A549 (cell line): Measurements from ENCODE around the gene TPGS1. TPM values are rescaled to one million over a fixed set of nuclear protein-coding genes. Genes with fewer than 3 reads are reported as not detected.
A peak's percentile ranks its signal among the peaks of the same experiment; 100 is the strongest.

Source experiments
- ATAC-seq, 2 experiments: fragments of 200-7000 bp in 1 of 2; fragments of >200 bp in 1 of 2; cut with Nextera tagmentation in 1 of 2; cut with Tn5 transposase in 1 of 2; 3 replicates each; pipeline versions ENCODE4 v1.8.0 to v1.9.1; 2018 to 2020; ENCODE audit warnings: mild to moderate bottlenecking in 1 of 2, moderate library complexity in 1 of 2
- CTCF ChIA-PET: fragments of 300-600 bp; sonication (Branson Sonifier 250); formaldehyde crosslinking; extraction: SDS; loops from one replicate; lab custom pipeline; 2021; ENCODE audit warnings: antibody characterized with exemption, inconsistent platforms; lab: Yijun Ruan, JAX
- POLR2A ChIA-PET: fragments of 350-600 bp; formaldehyde crosslinking; extraction: SDS; loops from one replicate; lab custom pipeline; 2021; ENCODE audit warnings: antibody characterized with exemption, inconsistent platforms; lab: Yijun Ruan, JAX
- DNase-seq, 2 experiments: peaks; one replicate each; pipeline versions ENCODE4 v3.0.0 to v3.0.0-alpha.2; 2011 to 2016; ENCODE audit warnings: low read depth in 1 of 2, low spot score in 1 of 2
- FAIRE-seq: peaks from 2 replicates; lab custom pipeline; 2011; peaks lifted over from hg19 to GRCh38; lab: Jason Lieb, UNC
- H3K27ac ChIP-seq, 2 experiments: fragments of >200 bp; sonication (Bioruptor Twin); formaldehyde crosslinking; 3 replicates each; pipeline ENCODE4 v1.5.1; 2016 to 2017
- H3K4me1 ChIP-seq: fragments of >200 bp; sonication (Bioruptor Twin); formaldehyde crosslinking; 3 replicates; pipeline ENCODE4 v1.6.1; 2016
- H3K4me2 ChIP-seq: fragments of >200 bp; sonication (Bioruptor Twin); formaldehyde crosslinking; 3 replicates; pipeline ENCODE4 v1.6.1; 2016
- H3K4me3 ChIP-seq: fragments of >200 bp; sonication (Bioruptor Twin); formaldehyde crosslinking; 3 replicates; pipeline ENCODE4 v1.5.1; 2016
- H3K9me3 ChIP-seq: fragments of >200 bp; sonication (Bioruptor Twin); formaldehyde crosslinking; 3 replicates; pipeline ENCODE4 v1.6.1; 2016
- CBX8 ChIP-seq: fragments of 200-600 bp; sonication (generic); IDR thresholded peaks from 2 replicates; pipeline ENCODE4 v1.6.1; 2016
- CEBPB ChIP-seq, 2 experiments: fragments of >200 bp in 1 of 2; sonication (Bioruptor Twin) in 1 of 2; formaldehyde crosslinking in 1 of 2; IDR thresholded peaks; 2 replicates each; pipeline ENCODE4 v1.6.1; 2012 to 2016
- CHD2 ChIP-seq: fragments of 150-350 bp; IDR thresholded peaks from 2 replicates; pipeline ENCODE4 v1.6.1; 2014; ENCODE audit warnings: low read length; ENCODE audit not compliant: partially characterized antibody
- FOSL2 ChIP-seq, 2 experiments: fragments of 450-650 bp in 1 of 2; fragments of >200 bp in 1 of 2; sonication (Bioruptor Twin) in 1 of 2; formaldehyde crosslinking; IDR thresholded peaks; 2 replicates each; pipeline versions ENCODE4 v1.5.0 to v1.6.1; 2016 to 2020; ENCODE audit warnings: mild to moderate bottlenecking in 1 of 2, moderate library complexity in 1 of 2
- FOXS1 ChIP-seq: fragments of 250-450 bp; sonication (Bioruptor Pico); IDR thresholded peaks from 2 replicates; pipeline ENCODE4 v1.5.0; 2020; ENCODE audit warnings: mild to moderate bottlenecking, moderate library complexity
- KDM1A ChIP-seq: fragments of 200-600 bp; sonication (generic); IDR thresholded peaks from 2 replicates; pipeline ENCODE4 v1.6.1; 2016; ENCODE audit warnings: low read depth, mild to moderate bottlenecking
- KDM5A ChIP-seq: fragments of 200-600 bp; sonication (generic); IDR thresholded peaks from 2 replicates; pipeline ENCODE4 v1.6.1; 2016; ENCODE audit warnings: antibody characterized with exemption, mild to moderate bottlenecking
- MAFK ChIP-seq: fragments of 450-650 bp; IDR thresholded peaks from 2 replicates; pipeline ENCODE4 v1.6.1; 2014; ENCODE audit not compliant: partially characterized antibody
- MAZ ChIP-seq: fragments of 150-350 bp; IDR thresholded peaks from 2 replicates; pipeline ENCODE4 v1.6.1; 2014; ENCODE audit warnings: antibody characterized with exemption, low read depth, low read length, borderline replicate concordance
- MYC ChIP-seq: IDR thresholded peaks from 2 replicates; pipeline ENCODE4 v1.6.1; 2012; ENCODE audit warnings: mild to moderate bottlenecking, inconsistent platforms, low read length, improper control_type of control experiment, borderline replicate concordance
- NFE2L2 ChIP-seq: fragments of 150-350 bp; conservative IDR thresholded peaks from 2 replicates; pipeline ENCODE4 v1.6.1; 2014; ENCODE audit warnings: low read length
- NPAS2 ChIP-seq: fragments of 250-450 bp; sonication (Bioruptor Pico); IDR thresholded peaks from 2 replicates; pipeline ENCODE4 v1.8.0; 2022; ENCODE audit warnings: mild to moderate bottlenecking, moderate library complexity, borderline replicate concordance
- NR3C1 ChIP-seq: fragments of >200 bp; sonication (Bioruptor Twin); formaldehyde crosslinking; IDR thresholded peaks from 3 replicates; pipeline ENCODE4 v1.6.1; 2017
- PHF8 ChIP-seq: fragments of 200-600 bp; sonication (generic); IDR thresholded peaks from 2 replicates; pipeline ENCODE4 v1.6.1; 2016; ENCODE audit warnings: low read depth, mild to moderate bottlenecking, antibody characterized with exemption, moderate library complexity, borderline replicate concordance
- RCOR1 ChIP-seq: fragments of 150-350 bp; IDR thresholded peaks from 2 replicates; pipeline ENCODE4 v1.6.1; 2014; ENCODE audit warnings: antibody characterized with exemption, low read length, low read depth
- RFX5 ChIP-seq: fragments of 450-650 bp; IDR thresholded peaks from 2 replicates; pipeline ENCODE4 v1.7.1; 2014; ENCODE audit warnings: antibody characterized with exemption, mild to moderate bottlenecking, moderate library complexity
- RNF2 ChIP-seq: fragments of 200-600 bp; sonication (generic); IDR thresholded peaks from 2 replicates; pipeline ENCODE4 v1.6.1; 2016; ENCODE audit warnings: low read depth, mild to moderate bottlenecking, antibody characterized with exemption, moderate library complexity, borderline replicate concordance
- ZC3H11A ChIP-seq: fragments of 450-650 bp; IDR thresholded peaks from 2 replicates; pipeline ENCODE4 v1.6.1; 2014; ENCODE audit warnings: antibody characterized with exemption, mild to moderate bottlenecking
- WGBS: methylation state at CpG from one replicate; pipeline ENCODE4 v1.1.6; 2017; ENCODE audit errors: missing lambda C conversion rate; 5-methylcytosine and 5-hydroxymethylcytosine counted together
- polyA plus RNA-seq, 4 experiments: library from polyadenylated mRNA; depleted of rRNA in 3 of 4; stranded (reverse); fragments of >200 nt; fragmentation: RNase III in 1 of 4; extraction: RNeasy Plus Mini Kit Qiagen cat#74134 plus additional on column Dnase treatment in 1 of 4; gene quantifications; 2 replicates in 3 of 4; 3 replicates in 1 of 4; pipeline ENCODE4 v1.2.3, GENCODE V29; 2011 to 2017
- TF ChIP-seq, protein P1 (sequence below): fragments of 250-450 bp; sonication (Bioruptor Pico); IDR thresholded peaks from 2 replicates; pipeline ENCODE4 v1.5.0; 2020; ENCODE audit warnings: low read depth, mild to moderate bottlenecking, moderate library complexity
- TF ChIP-seq, protein P2 (sequence below): fragments of >200 bp; sonication (Bioruptor Twin); formaldehyde crosslinking; IDR thresholded peaks from 3 replicates; pipeline ENCODE4 v1.6.1; 2016
- TF ChIP-seq, protein P3 (sequence below): IDR thresholded peaks from 2 replicates; pipeline ENCODE4 v1.6.1; 2012

Gene TPGS1
- polyA plus RNA-seq, 2 of the 4 experiments (the other 2 are of a cell fraction), result 2.7 to 13.1 TPM

DNA sequence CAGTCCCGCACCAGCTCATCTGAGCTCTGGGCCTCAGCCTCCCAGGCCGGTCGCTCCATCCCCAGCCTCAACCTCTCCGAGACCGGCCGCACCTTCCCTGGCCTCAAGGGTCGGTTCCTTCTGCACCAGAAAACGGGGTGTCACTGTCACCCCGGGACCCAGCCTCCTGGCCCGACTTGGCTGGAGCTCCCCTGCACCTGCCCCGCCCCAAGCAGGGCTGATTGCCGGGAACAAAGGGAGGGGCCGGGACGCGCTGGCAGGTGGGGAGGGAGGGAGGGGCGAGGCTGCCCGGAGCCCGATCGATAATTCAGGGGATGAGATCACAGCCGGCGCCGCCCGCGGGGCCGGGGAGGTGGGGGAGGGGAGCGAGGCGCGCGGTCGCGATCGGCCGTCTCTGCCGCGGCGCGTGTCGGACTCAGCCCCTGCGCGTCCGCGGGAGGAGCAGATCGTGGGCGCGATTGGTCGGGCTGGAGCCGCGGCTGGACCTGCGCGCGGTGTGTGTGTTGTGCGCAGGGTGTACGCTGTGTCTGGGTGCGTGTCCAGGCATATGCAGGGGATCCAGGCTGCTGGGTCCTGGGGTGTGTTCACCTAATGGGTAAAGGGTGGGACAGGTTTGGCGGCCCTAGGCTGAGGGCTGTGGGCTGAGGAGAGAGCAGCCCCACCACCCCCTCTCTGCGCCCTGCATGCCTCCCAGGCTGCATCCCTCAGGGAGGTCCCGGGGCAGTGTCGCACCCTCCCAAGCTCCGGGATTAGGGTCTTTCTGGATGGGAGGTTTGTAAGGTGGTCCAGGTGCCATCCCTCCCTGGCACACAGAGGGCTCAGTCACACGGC is 45.4 kb upstream of the TPGS1 start:
- FAIRE-seq, result no peak
- Histone ChIP-seq H3K27ac (peak overlapping the region in 1 of 2 experiments; percentile 93; a peak in 3 of 6 replicates), H3K9me3 (no peaks in the 10 kb centered on the region), H3K4me3 (peak overlapping the region; percentile 62), H3K4me1 (peaks cover 9% of the 10 kb centered on the region; the same call in 1 of the 3 replicates), H3K4me2 (peak overlapping the region; percentile 74)
- ChIA-PET POLR2A (no interaction called here), CTCF (no interaction called here)
- TF ChIP-seq, protein P1, sequence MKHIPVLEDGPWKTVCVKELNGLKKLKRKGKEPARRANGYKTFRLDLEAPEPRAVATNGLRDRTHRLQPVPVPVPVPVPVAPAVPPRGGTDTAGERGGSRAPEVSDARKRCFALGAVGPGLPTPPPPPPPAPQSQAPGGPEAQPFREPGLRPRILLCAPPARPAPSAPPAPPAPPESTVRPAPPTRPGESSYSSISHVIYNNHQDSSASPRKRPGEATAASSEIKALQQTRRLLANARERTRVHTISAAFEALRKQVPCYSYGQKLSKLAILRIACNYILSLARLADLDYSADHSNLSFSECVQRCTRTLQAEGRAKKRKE (CRISPR knock-in tag), result no peak
- TF ChIP-seq RFX5 (no peak), PHF8 (no peak), CHD2 (no peak), RCOR1 (no peak), FOSL2 (IDR thresholded peaks at IDR 0.05) (no peak), FOSL2 (CRISPR knock-in tag; IDR thresholded peaks at IDR 0.05) (no peak), ZC3H11A (no peak)
- 60% methylated on average over 8 of the region's 60 CpGs for WGBS
- peak in 1 of 2 experiments; percentile 54; a peak in 4 of 6 replicates for ATAC-seq
- DNase-seq, result no peak

DNA sequence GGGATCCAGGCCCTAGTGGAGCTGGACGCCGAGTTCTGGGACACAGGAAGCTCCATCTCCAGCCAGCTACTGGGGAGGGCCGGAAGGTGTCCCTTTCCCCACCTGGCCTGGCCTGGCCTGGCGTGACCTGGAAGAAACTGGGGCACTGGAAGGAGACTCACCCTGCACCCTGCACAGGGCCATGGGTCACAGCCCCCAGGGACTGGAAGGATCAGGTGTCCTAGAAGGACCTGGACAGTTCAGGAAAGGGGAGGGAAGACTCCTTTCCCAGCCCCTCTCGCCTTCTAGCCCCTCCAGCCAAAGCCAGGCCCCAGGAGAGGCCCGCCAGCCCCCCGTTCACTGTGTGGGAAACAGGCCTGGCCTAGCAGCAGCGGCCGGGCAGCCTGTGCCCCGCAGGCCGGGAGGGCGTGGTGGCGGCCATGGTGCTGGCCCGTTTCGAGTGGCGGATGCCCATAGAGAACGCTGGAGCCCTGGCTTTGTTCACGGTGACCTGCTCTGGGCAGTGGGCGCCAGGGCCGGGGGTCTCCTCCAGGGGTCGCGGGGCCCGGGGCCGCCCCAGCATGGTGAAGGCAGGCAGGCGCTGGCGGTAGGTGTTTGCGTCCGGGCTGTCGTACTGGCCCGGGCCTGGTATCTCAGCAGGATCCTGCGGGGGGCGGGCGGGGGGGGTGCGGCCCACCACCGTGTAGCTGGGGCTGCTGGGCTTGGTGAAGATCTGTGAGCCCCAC is 43.7 kb upstream of the TPGS1 start:
- peaks cover 9% of the 10 kb centered on the region; the same call in 1 of the 3 replicates for H3K4me1 ChIP-seq
- TF ChIP-seq NPAS2, result no peak
- TF ChIP-seq, protein P2, sequence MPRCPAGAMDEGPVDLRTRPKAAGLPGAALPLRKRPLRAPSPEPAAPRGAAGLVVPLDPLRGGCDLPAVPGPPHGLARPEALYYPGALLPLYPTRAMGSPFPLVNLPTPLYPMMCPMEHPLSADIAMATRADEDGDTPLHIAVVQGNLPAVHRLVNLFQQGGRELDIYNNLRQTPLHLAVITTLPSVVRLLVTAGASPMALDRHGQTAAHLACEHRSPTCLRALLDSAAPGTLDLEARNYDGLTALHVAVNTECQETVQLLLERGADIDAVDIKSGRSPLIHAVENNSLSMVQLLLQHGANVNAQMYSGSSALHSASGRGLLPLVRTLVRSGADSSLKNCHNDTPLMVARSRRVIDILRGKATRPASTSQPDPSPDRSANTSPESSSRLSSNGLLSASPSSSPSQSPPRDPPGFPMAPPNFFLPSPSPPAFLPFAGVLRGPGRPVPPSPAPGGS, result no peak
- no peak for TF ChIP-seq FOXS1
- TF ChIP-seq MAZ, result no peak
- no peak for TF ChIP-seq KDM1A
- no peak for TF ChIP-seq RNF2
- TF ChIP-seq CEBPB (IDR thresholded peaks at IDR 0.05), result no peak
- TF ChIP-seq MAFK, result no peak
- TF ChIP-seq CBX8, result no peak
- TF ChIP-seq MYC, result no peak
- TF ChIP-seq, all 56 proteins: peak for 0
- Histone ChIP-seq H3K4me3 (no peak overlapping the region), H3K27ac (no peak overlapping the region), H3K4me2 (no peak overlapping the region), H3K9me3 (no peaks in the 10 kb centered on the region)
- POLR2A ChIA-PET, result no interaction called here
- WGBS, result 87% methylated on average over 3 of the region's 35 CpGs
- DNase-seq, result no peak
- CTCF ChIA-PET, result no interaction called here
- no peak for FAIRE-seq
- peak in 1 of 2 experiments; percentile 27; a peak in 3 of 6 replicates for ATAC-seq

DNA sequence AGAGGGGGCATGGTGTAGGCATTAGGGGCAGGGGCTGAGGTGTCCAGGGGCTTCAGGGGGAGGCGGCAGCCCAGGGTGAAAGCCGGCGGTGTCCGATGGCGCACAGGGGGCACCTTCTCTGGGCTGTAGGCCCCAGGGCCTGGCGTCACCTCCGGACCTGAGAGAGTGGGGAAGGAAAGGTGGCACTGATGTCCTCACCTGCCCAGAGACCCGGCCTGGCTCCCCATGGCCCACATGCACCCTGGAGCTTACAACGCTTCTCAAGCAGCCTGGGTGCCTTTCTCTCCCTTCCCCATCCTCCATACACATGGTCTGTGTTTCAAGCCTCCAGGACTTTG is 43.1 kb upstream of the TPGS1 start:
- no peak for DNase-seq
- ATAC-seq, result no peak
- Histone ChIP-seq H3K4me1 (peaks cover 9% of the 10 kb centered on the region; the same call in 1 of the 3 replicates), H3K4me3 (no peak overlapping the region), H3K27ac (no peak overlapping the region), H3K9me3 (no peaks in the 10 kb centered on the region)
- FAIRE-seq, result no peak
- WGBS, result 52% methylated on average over 5 of the region's 9 CpGs
- TF ChIP-seq, protein P3, sequence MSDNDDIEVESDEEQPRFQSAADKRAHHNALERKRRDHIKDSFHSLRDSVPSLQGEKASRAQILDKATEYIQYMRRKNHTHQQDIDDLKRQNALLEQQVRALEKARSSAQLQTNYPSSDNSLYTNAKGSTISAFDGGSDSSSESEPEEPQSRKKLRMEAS, result no peak
- TF ChIP-seq NR3C1, result no peak
- TF ChIP-seq NFE2L2, result no peak
- no peak for TF ChIP-seq KDM5A
- TF ChIP-seq, all 56 proteins: peak for 0
- ChIA-PET CTCF (no interaction called here), POLR2A (no interaction called here)
- H3K4me2 ChIP-seq, result no peak overlapping the region
